ENCODE data around the gene ZRANB3. TPM values are rescaled to one million over a fixed set of nuclear protein-coding genes. Genes with fewer than 3 reads are reported as not detected.

The ZRANB3 gene
- total RNA-seq, 2 experiments from 2014 or later: 11.6 to 27.0 TPM

GRCh38 chr2:135212757-135213156, 318.3 kb downstream of the ZRANB3 start:
- Histone ChIP-seq H3K9me3 (ENCODE audit: low read length) (no peaks in the 10 kb centered on the region), H3K9me2 (ENCODE audit: insufficient read depth, low read length) (no peaks in the 10 kb centered on the region), H3K27ac (ENCODE audit: low read depth, low read length, poor library complexity, severe bottlenecking) (no peak overlapping the region), H3K79me2 (ENCODE audit: insufficient read depth, low read depth, low read length) (no peaks in the 10 kb centered on the region), H2AFZ (ENCODE audit: low read length) (no peak overlapping the region), H3K4me3 (ENCODE audit: low read depth, low read length, poor library complexity, severe bottlenecking) (no peak overlapping the region), H3K36me3 (ENCODE audit: insufficient read depth, low read length) (peaks cover 7% of the 10 kb centered on the region; the same call in 1 of the 2 replicates), H3K4me2 (ENCODE audit: low read length) (no peak overlapping the region), H4K20me1 (ENCODE audit: insufficient read depth, low read length) (no peaks in the 10 kb centered on the region), H3K4me1 (ENCODE audit: insufficient read depth, low read length, poor library complexity, severe bottlenecking) (no peaks in the 10 kb centered on the region)
- ChIA-PET POLR2A (no interaction called here), CTCF (ENCODE audit: unreplicated experiment) (no interaction called here)
- intact Hi-C loops (cut with micrococcal nuclease; ENCODE audit: unreplicated experiment): no loop called here
- DNase-seq (ENCODE audit: low spot score): no peak
- no peak for TF ChIP-seq CTCF (conservative IDR thresholded peaks at IDR 0.05; ENCODE audit: low read length)
- TF ChIP-seq EZH2phosphoT487 (IDR thresholded peaks at IDR 0.05; ENCODE audit: borderline replicate concordance, low read depth, low read length): no peak
- no TSS peak for BruUV-seq (replicated peaks)

- Histone ChIP-seq H3K36me3 (ENCODE audit: insufficient read depth, low read length) (no peaks in the 10 kb centered on the region), H2AFZ (ENCODE audit: low read length) (no peak overlapping the region), H3K79me2 (ENCODE audit: insufficient read depth, low read depth, low read length) (no peaks in the 10 kb centered on the region), H3K9me2 (ENCODE audit: insufficient read depth, low read length) (0 out of 2 replicates have a peak, but pooled peaks cover 3% of the 10 kb centered on the region), H3K4me3 (ENCODE audit: low read depth, low read length, poor library complexity, severe bottlenecking) (no peak overlapping the region), H3K4me2 (ENCODE audit: low read length) (no peak overlapping the region), H3K9me3 (ENCODE audit: low read length) (no peaks in the 10 kb centered on the region), H3K4me1 (ENCODE audit: insufficient read depth, low read length, poor library complexity, severe bottlenecking) (no peaks in the 10 kb centered on the region), H3K27ac (ENCODE audit: low read depth, low read length, poor library complexity, severe bottlenecking) (no peak overlapping the region), H4K20me1 (ENCODE audit: insufficient read depth, low read length) (no peaks in the 10 kb centered on the region)
- DNase-seq (ENCODE audit: low spot score): no peak
- BruUV-seq (replicated peaks): no TSS peak
- TF ChIP-seq CTCF (conservative IDR thresholded peaks at IDR 0.05; ENCODE audit: low read length) (no peak), EZH2phosphoT487 (IDR thresholded peaks at IDR 0.05; ENCODE audit: borderline replicate concordance, low read depth, low read length) (no peak)
- POLR2A ChIA-PET: interaction anchor here (0.6 to 1.1 kb wide), 6 partner anchors 11 to 324 kb away, joined by 3 to 13 read pairs (median 3); no protein-coding TSS in a partner anchor
- CTCF ChIA-PET (ENCODE audit: unreplicated experiment): interaction anchor here (0.6 kb wide), 1 partner anchor 10 kb away, joined by 3 read pairs; no protein-coding TSS in a partner anchor
- intact Hi-C loops (cut with micrococcal nuclease; ENCODE audit: unreplicated experiment): no loop called here
Observed at GRCh38 chr2:135208016-135208415, 323.0 kb downstream of the ZRANB3 start.

GRCh38 chr2:135203944-135204343, 327.1 kb downstream of the ZRANB3 start:
- H2AFZ ChIP-seq (ENCODE audit: low read length): no peak overlapping the region
- H3K9me3 ChIP-seq (ENCODE audit: low read length): no peaks in the 10 kb centered on the region
- H3K27ac ChIP-seq (ENCODE audit: low read depth, low read length, poor library complexity, severe bottlenecking): no peak overlapping the region
- CTCF ChIA-PET (ENCODE audit: unreplicated experiment): no interaction called here
- no peaks in the 10 kb centered on the region for H4K20me1 ChIP-seq (ENCODE audit: insufficient read depth, low read length)
- H3K4me3 ChIP-seq (ENCODE audit: low read depth, low read length, poor library complexity, severe bottlenecking): no peak overlapping the region
- TF ChIP-seq CTCF (conservative IDR thresholded peaks at IDR 0.05; ENCODE audit: low read length) (no peak), EZH2phosphoT487 (IDR thresholded peaks at IDR 0.05; ENCODE audit: borderline replicate concordance, low read depth, low read length) (no peak)
- DNase-seq (ENCODE audit: low spot score): no peak
- POLR2A ChIA-PET: interaction anchor here (0.7 kb wide), 1 partner anchor 161 kb away, joined by 4 read pairs; no protein-coding TSS in a partner anchor
- no peaks in the 10 kb centered on the region for H3K79me2 ChIP-seq (ENCODE audit: insufficient read depth, low read depth, low read length)
- intact Hi-C loops (cut with micrococcal nuclease; ENCODE audit: unreplicated experiment): no loop called here
- H3K36me3 ChIP-seq (ENCODE audit: insufficient read depth, low read length): peaks cover 5% of the 10 kb centered on the region; the same call in 1 of the 2 replicates
- H3K4me1 ChIP-seq (ENCODE audit: insufficient read depth, low read length, poor library complexity, severe bottlenecking): no peaks in the 10 kb centered on the region
- BruUV-seq (replicated peaks): no TSS peak
- H3K4me2 ChIP-seq (ENCODE audit: low read length): no peak overlapping the region
- 0 out of 2 replicates have a peak, but pooled peaks cover 3% of the 10 kb centered on the region for H3K9me2 ChIP-seq (ENCODE audit: insufficient read depth, low read length)

All from OCI-LY7 (cell line).